ENCODE measurements around the gene SMIM17. TPM values are rescaled to one million over a fixed set of nuclear protein-coding genes. Genes with fewer than 3 reads are reported as not detected.
"Not testable (repeated sequence)": the region's sequence is repeated elsewhere in the genome, so short reads cannot be mapped to it uniquely, and the experiment has no call there.

Gene SMIM17
- polyA plus RNA-seq, 1 donor = 1.3 TPM

GRCh38 chr19:56660381-56661107, 17.6 kb downstream of the SMIM17 start:
- DNase-seq = no peak

GRCh38 chr19:56661248-56661647, 18.3 kb downstream of the SMIM17 start:
- no peak for DNase-seq

- DNase-seq = no peak
Observed at GRCh38 chr19:56663931-56664500, 21.1 kb downstream of the SMIM17 start.

GRCh38 chr19:56664511-56664910, 21.6 kb downstream of the SMIM17 start:
- no peak for DNase-seq

GRCh38 chr19:56667311-56667870, 24.4 kb downstream of the SMIM17 start:
- no peak for DNase-seq

- DNase-seq = no peak
Observed at GRCh38 chr19:56668676-56669075, 25.7 kb downstream of the SMIM17 start.

GRCh38 chr19:56670401-56670960, 27.5 kb downstream of the SMIM17 start:
- DNase-seq = no peak

- no peak for DNase-seq
Observed at GRCh38 chr19:56670961-56671612, 28.1 kb downstream of the SMIM17 start.

- DNase-seq = peak; percentile 94
Observed at GRCh38 chr19:56671613-56671994, 28.6 kb downstream of the SMIM17 start, which contains the start of gene ZNF835. Gene ZNF835 (minus strand): TSS chr19:56671757. CDS start chr19:56665198, 6,559 bp downstream.

GRCh38 chr19:56672610-56673009, 29.7 kb downstream of the SMIM17 start:
- DNase-seq = not testable (repeated sequence)

- no peak for DNase-seq
Observed at GRCh38 chr19:56678205-56678604, 35.2 kb downstream of the SMIM17 start.

- no peak for DNase-seq
Observed at GRCh38 chr19:56681702-56682101, 38.7 kb downstream of the SMIM17 start.

- DNase-seq = no peak
Observed at GRCh38 chr19:56683116-56683515, 40.2 kb downstream of the SMIM17 start.

GRCh38 chr19:56687031-56687430, 44.1 kb downstream of the SMIM17 start:
- DNase-seq = no peak

- no peak for DNase-seq
Observed at GRCh38 chr19:56689198-56689597, 46.2 kb downstream of the SMIM17 start.

- no peak for DNase-seq
Observed at GRCh38 chr19:56690670-56691069, 47.7 kb downstream of the SMIM17 start.

GRCh38 chr19:56692206-56692895, 49.4 kb downstream of the SMIM17 start:
- no peak for DNase-seq

GRCh38 chr19:56699552-56699951, 56.6 kb downstream of the SMIM17 start:
- no peak for DNase-seq

GRCh38 chr19:56701895-56702294, 58.9 kb downstream of the SMIM17 start:
- DNase-seq = no peak

GRCh38 chr19:56705939-56706338, 63.0 kb downstream of the SMIM17 start:
- no peak for DNase-seq

Data from hindlimb muscle (tissue), 1 donor.